T-helper 2 cell (primary cell): Measurements from ENCODE around the gene PCNX2.
A peak's percentile ranks its signal among the peaks of the same experiment; 100 is the strongest.
"Not testable (repeated sequence)": the region's sequence is repeated elsewhere in the genome, so short reads cannot be mapped to it uniquely, and the experiment has no call there.

Experiments used
- DNase-seq, 5 experiments: peaks; one replicate each; pipeline versions ENCODE4 v3.0.0 to v3.0.0-alpha.2; 2012 to 2022

Gene PCNX2

DNA sequence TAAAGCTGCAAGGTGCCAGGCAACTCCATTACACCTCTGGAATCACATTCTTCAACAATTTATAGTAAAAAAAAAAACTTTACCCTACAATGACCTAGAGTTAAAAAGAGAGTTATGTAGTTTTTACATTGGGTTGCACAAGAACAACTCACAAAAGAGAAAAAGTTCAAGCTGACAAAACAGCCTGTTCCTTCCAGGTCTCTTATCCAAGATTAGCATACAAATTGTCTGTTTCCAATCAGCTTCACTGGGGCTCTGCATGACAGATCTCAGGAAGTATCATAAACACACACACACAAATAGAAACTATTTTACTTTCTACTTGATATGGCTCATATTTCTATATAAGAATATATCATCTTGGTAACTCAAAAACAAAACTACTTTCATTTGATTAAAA lies 154.6 kb downstream of the PCNX2 start:
- no peak for DNase-seq

DNA sequence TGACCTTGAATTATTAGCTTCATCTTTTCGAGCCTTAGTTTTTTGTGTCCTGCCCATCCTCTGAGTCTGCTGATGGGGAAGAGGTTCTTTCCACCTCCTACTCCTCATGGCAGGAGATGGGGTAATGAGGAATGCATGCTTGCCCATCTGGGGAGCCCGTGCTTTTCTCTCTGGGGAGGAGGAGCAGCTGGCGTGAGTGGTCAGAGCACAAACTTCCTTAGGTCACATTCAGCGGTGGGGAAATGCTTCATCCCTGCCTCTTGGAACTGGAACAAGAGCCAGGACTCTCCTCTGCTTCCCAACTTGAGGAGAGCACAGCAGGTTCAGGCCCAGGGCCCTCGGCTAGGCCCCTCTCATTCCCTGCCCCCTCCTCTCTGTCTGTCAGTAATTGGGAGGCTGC lies 155.0 kb downstream of the PCNX2 start:
- DNase-seq = no peak

DNA sequence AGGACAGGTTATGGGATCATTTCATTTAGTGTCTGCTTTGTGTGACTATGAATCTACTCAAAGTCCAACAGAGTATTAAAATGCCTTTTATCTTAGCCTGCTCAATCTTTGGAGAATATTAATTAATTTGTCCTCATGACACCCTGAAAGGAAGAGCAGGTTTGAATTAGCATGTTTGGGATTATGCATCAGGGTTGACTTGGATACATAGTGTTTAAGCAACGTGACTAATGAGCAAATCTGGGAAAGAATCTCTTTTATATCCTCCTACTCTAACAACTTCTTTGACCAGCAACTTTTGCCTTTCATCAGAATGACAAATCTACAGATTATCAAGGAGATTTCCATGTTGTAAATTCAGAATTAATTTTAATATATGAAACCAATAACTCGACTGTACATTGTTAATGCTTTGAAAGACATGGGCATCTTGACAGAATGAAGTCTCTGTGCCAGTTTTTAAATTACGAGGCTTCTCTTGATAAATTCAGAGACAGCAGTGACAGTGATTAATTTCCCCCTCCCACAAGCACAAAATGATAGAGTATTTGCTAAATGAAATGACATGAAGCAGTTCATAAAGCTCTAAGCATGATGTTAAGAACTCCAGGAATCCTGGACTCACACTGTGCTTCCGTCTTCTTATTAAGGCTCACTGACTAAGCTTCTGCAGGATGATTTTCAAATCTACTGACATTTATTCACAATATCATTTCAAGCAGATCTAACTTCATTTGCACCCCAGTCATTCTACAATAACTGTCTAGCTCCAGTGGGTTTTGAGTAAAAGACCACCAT lies 156.5 kb downstream of the PCNX2 start:
- no peak for DNase-seq

DNA sequence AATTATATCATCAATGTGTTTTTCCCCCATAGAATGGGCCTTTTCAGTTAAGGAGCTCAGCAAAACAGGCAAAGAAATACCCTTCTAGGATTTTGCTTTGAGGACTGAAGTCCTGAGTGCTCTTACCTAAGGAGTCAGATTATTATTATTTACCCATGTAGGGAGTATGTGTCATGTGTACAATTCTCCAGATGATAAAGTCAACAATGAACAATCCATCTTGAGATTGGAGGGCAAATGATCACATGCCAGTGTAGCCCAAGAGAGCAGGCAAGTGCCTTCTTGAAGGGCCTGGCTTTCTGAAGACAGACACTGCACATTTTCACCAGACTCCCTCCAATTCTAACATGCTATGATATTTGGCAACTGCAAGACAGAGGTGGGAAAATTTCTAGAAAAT lies 159.7 kb downstream of the PCNX2 start:
- DNase-seq = no peak

DNA sequence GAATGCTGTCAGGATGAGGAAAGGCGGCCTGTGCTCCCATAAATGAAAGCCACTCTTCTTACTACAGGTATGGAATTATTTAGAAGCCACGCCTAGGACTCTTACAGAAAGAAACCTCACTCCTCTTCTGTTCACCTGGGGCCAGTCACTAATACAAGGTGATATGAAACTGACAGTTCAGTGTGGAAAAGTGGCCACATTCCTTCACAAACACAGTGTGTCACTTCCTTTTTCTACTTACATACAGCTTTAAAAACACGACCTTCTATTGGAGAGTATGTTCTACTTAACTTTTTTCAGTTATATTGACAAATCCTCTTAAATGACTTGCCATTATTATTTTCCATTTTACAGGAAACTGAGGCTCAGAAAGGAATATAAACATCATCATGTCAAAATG lies 163.1 kb downstream of the PCNX2 start:
- no peak for DNase-seq

DNA sequence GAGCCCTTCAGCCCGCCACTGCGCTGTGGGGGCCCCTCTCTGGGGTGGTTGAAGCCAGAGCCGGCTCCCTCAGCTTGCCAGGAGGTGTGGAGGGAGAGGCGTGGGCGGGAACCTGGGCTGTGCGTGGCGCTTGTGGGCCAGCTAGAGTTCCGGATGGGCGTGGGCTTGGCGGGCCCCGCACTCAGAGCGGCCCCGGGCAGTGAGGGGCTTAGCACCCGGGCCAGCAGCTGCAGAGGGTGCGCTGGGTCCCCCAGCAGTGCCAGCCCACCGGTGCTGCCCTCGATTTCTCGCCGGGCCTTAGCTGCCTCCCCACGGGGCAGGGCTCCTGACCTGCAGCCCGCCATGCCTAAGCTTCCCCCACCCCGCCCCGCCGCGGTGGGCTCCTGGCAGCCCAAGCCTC lies 166.5 kb downstream of the PCNX2 start:
- not testable (repeated sequence) for DNase-seq

DNA sequence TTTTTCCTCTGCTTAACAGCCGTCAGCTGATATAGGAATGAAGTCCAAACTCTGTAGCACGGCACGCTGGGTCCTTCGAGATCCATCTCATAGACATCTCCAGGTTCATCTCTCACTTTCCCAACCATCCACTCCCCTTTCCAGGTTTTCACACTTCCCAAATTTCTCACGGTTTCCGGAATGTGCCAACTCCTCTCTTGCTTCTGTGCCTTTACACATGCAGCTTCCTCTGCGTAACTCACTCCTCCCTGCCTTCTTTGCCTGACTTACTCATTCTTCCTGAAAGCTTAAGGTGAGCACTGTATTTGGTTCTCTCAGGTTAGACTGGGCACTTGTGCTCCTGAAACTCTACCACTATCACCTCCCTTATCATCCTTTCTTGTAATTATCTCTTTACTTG lies 168.4 kb downstream of the PCNX2 start:
- no peak for DNase-seq

DNA sequence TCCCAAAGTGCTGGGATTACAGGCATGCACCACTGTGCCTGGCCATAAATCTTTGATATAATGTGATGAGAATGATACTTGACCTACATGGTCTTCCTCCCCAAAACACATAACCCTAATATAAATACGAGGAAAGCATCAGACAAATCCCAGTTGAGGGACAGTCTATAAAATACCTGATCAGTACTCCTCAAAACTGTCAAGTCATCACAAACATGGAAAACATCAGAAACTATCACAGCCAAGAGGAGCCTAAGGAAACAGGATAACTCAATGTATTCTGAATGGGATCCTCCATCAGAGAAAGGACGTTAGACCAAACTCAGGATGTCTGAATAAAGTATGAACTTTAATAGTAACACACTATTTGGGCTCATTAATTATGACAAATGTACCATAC lies 172.7 kb downstream of the PCNX2 start:
- no peak for DNase-seq

DNA sequence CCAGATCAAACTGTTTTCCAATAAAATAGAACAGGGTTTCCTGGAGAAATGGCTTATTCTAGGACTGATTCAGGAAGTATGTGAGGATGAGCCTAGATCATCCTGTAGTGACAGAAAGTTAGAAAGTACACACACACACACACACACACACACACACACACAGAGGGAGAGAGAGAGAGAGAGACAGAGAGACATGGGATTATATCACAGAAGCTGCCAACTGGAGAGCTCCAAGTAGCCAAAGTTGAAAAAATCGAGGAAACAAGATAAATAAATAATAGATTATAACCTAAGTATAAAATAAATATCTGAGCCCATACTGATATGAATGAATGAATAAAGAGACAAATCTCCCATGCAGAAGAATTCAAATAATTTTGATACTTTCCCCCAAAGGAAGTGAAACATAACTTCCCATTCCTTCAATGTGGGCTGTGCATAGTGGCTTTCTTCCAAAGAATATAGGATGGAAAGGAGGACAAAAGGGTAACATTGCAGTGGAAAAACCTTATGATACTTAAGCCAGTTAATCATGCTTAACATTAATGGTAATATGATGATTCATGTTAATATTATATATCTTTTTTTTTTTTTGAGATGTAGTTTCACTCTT lies 173.5 kb downstream of the PCNX2 start:
- DNase-seq = no peak

DNA sequence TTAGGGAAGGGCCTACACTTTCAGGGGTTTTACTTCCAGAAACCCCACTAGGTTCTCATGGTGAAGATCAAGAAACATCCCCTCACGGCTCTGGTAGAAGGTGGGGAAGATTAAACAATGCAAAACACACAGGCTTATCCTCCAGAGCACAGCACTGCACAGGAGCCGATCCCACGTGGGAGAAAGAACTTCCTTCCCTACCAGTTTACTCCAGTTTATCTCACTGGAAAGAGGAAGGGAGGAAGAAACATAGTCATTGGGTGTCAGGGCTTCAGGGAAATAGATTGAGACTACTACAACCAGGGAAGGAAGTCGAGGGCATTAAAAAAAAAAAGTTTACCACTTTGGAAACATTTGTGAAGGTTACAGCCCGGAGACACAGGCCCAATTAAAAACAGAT lies 180.7 kb downstream of the PCNX2 start:
- DNase-seq = no peak

DNA sequence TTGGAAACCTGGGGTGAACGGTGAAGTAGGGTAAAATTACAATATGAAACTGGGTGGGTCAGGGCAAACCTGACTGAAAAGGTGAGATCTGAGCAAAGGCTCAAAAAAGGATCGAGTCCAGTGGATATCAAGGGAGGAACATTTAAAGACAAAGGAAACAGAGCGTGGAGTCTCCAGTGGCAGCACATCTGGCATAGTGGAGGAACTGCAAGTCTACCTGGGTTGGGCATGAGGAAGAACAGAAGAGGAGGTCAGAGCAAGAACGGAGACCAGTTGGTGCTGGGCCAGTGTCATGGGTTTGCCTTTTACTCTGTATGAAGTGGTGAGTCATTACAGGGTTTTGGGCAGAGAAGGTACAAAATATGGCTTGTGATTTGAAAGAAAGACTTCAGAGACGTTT lies 181.4 kb downstream of the PCNX2 start:
- DNase-seq = no peak

DNA sequence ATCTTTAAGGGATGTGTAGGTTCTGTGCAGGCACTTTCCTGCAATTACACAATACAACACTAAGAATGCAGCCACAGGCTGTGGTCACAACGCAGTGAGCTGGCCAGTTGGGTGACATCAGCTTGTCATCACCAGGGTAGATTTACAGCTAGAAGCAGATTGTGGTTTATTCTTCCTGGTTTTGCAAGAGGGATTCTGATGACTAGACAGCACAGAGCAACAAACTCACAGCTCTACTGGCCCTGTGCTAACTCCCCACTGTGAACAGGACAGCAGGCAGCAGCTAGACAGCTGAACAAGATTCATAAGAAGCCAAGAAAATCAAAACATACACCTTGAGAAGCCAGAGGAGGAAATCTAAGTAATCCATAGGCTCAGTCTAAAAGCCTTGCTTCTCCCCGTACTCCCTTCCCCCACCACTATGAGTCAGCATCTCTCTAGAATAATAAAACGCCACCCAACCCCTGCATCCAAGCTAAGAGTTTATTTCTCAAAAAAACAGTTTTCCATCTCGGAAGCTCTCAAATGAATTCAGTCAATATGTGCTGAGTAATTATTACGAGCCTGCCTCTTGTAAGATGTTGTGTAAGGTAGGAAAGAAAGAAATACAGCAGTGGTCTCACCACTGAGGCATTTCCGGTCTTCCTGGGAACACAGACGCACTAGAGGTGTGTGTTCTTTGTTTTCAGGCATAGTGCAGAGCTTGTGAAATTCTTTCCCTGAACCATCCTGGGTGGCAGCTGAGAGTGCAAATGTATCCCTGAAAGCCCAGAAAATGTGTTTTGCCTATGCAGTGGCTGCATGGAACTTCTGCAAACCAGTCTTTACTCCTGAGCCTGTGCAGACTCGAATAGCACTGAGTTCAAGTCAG lies 182.3 kb downstream of the PCNX2 start:
- DNase-seq = peak in 1 of 5 experiments; percentile 86

DNA sequence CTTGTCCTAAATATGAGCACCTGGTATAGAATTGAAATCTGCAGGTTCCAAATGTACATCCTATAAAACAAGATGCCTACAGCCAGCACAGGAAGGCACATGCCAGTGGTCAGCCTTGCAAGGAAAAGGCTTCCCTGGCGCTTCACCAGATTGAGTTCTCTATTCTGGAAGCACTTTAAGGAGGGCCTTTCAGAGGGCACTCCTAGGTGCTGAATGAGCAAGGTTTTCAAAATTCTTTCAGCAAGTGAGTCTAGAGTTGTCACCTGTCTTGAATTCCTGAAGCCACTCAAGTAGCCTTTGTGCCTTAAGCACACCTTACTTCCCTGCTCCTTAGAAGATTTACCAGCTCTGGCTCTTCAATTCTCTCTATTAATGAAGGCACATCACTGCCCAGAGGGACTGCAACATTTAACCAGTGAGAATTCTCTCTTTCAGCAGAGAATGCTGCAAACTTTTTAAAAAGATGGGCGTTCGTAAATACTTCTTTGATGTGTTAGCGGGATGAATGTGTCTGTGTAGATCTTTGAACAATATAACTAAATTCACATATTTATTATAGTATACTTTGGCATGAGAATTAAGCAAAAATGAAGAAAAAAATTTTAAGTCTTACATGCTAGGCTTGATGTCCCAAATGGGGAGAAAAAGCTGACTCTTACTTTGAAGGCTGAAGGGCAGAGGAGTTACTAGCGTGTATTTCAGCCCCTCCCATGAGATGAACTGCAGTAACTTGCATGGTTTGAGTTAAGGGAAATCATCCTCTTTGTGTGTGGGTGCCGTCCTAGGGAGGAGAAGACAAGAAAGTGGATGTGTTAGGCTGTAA lies 183.1 kb downstream of the PCNX2 start:
- no peak for DNase-seq

DNA sequence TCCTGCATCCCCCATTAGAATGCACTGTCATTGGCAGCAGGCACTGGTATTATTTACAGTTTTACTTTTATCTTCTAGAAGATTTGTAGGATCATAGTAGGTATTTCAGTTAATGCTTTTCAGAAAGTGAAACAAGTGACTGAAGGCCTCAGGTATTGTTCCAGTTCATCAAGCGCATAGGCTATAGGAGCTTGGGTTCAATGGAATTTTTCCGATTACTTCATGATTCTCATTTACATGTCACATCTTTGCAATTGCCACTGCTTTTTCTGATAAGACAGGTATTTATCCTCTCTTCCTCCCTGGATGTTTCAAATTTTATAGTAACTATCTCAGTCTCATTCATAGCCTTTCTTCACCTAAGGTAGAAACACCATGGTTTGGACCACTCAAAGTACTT lies 183.8 kb downstream of the PCNX2 start:
- DNase-seq = no peak

DNA sequence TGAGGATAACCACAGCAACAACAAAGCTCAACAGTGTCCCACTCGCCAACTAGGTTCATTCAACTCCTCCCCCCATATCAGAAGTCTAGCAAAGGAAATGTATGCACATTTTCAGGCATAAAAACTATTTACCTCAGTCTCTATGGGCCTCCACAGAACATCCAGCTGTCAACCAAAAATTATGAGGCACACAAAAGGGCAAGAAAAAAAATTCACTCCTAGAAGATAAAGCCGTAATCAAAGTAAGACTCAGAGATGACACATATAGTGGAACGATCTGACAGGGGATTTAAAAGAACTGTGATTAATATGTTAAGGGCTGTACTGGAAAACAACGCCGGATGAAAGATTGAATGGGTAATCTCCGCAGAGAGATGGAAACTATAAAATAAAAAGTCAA lies 186.4 kb downstream of the PCNX2 start:
- DNase-seq = no peak

DNA sequence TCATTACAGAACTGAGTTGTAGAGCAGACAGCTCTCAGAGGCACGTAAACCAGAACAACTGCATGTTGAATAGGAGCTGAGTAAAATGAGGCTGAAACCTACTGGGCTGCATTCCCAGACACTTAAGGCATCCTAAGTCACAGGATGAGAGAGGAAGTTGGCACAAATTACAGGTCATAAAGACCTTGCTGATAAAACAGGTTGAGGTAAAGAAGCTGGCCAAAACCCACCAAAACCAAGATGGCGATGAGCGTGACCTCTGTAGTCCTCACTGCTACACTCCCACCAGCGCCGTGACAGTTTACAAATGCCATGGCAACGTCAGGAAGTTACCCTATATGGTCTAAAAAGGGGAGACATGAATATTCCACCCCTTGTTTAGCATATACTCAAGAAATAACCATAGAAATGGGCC lies 187.8 kb downstream of the PCNX2 start:
- DNase-seq = not testable (repeated sequence)

DNA sequence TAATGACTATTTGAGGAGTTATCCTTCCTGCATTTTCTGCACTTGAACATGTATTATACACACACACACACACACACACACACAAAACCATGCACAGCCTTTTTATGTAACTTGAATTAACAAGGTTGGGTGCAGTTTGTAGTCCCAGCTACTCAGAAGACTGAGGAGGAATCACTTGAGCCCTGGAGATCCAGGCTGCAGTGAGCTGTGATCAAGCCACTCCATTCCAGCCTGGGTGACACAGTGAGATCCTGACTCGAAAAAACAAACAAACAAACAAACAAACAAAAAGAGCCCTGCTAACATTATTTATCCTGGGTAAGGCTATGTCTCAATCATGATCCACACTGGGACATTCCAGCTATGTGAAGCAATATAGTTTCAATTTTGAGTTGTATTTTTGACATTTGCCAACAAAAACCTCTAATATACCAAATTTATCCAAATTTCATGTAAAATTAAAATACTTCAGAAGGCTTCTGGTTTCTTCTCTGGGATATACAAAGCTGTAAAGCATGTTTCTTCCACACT lies 188.3 kb downstream of the PCNX2 start:
- no peak for DNase-seq

DNA sequence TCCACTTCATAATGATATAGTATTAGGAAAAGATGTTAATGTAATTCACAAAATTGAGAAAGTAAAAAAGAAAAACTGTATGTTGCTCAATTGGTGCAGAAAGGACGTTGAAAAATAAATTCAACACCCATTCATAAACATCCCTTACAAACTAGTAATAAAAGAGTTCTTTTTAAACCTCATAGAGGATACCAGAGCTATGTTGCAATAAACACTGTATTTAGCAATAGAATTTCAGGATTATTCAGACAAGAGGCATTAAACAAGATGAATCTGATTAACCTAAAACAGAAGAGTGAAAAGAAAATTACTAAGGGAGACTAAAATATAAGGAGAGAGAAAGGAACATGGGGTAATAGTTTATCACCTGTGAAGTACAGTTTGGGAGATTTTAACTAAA lies 190.3 kb downstream of the PCNX2 start:
- no peak for DNase-seq

DNA sequence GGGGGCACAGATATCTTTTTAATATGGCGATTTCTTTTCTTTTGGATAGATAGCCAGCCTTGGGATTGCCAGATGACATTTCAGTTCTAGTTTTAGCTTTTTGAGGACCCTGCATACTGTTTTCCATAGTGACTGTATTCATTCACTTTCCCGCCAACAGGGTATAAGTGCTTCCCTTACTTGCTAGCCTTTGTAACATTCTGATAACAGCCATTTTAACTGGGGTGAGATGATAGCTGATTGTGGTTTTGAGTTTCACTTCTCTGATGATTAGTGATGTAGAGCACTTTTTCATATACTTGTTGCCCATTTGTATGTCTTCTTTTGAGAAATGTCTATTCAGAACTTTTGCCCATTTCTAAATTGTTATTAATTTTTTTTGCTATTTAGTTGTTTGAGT lies 193.2 kb downstream of the PCNX2 start:
- peak in 1 of 5 experiments; percentile 60 for DNase-seq

DNA sequence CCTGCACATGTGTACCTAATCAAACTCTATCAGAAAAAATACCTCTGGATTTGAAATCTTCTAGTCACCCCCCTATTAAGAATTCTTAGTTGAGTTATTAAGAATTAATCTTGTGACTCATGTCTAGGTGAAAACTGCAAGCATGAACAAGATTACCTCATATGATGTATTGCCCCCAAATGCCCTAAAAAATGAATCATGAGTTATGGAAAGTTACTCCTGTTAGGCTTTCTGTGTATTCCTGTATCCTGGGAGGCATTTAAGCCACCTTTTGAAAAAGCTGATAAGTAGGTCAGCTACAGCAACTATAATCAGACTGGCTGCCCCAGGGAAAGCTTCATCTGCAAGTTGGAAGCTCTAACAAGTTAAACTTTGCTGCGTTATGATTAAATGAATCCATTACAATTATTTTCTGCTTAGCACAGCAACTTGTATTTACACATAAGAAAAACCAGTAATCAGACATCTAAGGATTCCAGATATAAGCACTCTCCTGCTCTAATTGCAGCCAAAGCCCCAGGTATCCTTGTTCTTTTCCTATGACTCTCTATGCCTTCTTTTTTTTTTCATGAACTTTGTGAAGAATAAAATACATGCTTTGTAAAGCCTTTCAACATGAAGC lies 197.5 kb downstream of the PCNX2 start:
- no peak for DNase-seq

DNA sequence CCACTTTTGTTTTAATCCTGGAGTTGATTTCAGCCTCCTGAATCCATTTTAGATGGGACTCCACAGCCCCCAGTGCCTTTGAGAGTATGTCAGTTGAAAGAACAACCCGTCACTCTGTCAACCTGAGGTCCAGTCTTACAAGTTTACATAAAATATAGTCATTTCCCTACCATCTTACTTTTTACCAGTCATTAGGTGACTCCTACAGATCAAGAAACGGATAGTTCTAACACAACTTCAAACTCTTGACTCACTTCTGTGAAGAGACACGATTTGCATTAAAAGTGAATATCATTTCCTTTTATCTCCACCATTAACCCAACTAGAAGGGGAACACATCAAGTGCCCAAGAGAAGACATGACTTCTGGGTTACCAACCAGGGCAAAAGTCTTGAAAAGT lies 198.0 kb downstream of the PCNX2 start:
- peak in 1 of 5 experiments; percentile 42 for DNase-seq

DNA sequence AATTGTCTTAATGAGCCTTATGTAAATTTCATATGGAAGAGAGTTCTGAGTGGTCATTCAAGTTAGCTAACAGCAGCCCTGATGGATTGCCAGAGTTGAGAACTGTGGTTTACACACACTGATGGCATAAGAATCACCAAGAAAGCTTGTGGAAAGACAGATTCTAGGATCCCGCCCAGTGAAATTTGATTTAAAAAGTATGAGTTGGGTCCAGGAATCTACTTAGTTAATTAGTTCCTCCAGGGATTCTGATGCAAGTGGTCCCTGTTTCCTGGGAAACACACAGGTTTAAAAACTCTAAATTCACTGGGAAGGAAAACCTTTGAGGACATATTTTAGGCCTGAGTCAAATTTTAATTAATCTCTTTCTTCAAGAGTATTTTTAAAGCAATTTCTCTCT lies 200.8 kb downstream of the PCNX2 start:
- no peak for DNase-seq
